Ishikawa (cell line): ENCODE results near the gene MARCHF6.

Source experiments
- CREB1 ChIP-seq: IDR thresholded peaks from 2 replicates; pipeline ENCODE4 v1.6.1; 2012; ENCODE audit warnings: low read depth
- EP300 ChIP-seq: IDR thresholded peaks from 2 replicates; pipeline ENCODE4 v1.6.1; 2012; ENCODE audit warnings: borderline replicate concordance
- NFIC ChIP-seq: IDR thresholded peaks from 2 replicates; pipeline ENCODE4 v1.6.1; 2012

GRCh38 chr5:10358999-10359398, 5.5 kb downstream of the MARCHF6 start:
- no peak for TF ChIP-seq CREB1
- TF ChIP-seq EP300: no peak
- no peak for TF ChIP-seq NFIC
